Muscle of back (tissue), 11 donors: Measurements from ENCODE around the gene ZNF774. TPM values are rescaled to one million over a fixed set of nuclear protein-coding genes. Genes with fewer than 3 reads are reported as not detected.
"Not testable (repeated sequence)": the region's sequence is repeated elsewhere in the genome, so short reads cannot be mapped to it uniquely, and the experiment has no call there.

Source experiments
- DNase-seq, 3 donors: peaks; one replicate each; pipeline versions ENCODE4 v3.0.0 to v3.0.0-alpha.2; 2013
- polyA plus RNA-seq, 10 donors: library from polyadenylated mRNA; unstranded; fragments of 120-200 nt; gene quantifications; one replicate each; pipeline ENCODE4 v1.2.1, GENCODE V29; 2013; ENCODE audit not compliant: insufficient read length in 10 of 10

ZNF774 gene
- polyA plus RNA-seq, 10 donors, result 1.5 to 4.5 (median 2.1) TPM

- DNase-seq, result peak in 2 of 3 donors; percentile 71 to 89
Measured at GRCh38 chr15:90388462-90389380, 36.6 kb downstream of the ZNF774 start.

GRCh38 chr15:90389513-90389912 is 37.4 kb downstream of the ZNF774 start:
- no peak for DNase-seq

- DNase-seq, result no peak
Measured at GRCh38 chr15:90393040-90393439, 41.0 kb downstream of the ZNF774 start.

GRCh38 chr15:90394074-90394473 is 42.0 kb downstream of the ZNF774 start:
- DNase-seq, result no peak

- no peak for DNase-seq
Measured at GRCh38 chr15:90394748-90395442, 42.8 kb downstream of the ZNF774 start.

- DNase-seq, result no peak
Measured at GRCh38 chr15:90396321-90396720, 44.2 kb downstream of the ZNF774 start.

GRCh38 chr15:90400005-90400758 is 48.1 kb downstream of the ZNF774 start:
- DNase-seq, result no peak

- DNase-seq, result peak; percentile 85 to 90 (median 88)
Measured at GRCh38 chr15:90400759-90401314, 48.8 kb downstream of the ZNF774 start.

GRCh38 chr15:90401495-90401894 is 49.4 kb downstream of the ZNF774 start:
- no peak for DNase-seq

GRCh38 chr15:90402223-90402622 is 50.1 kb downstream of the ZNF774 start:
- peak; percentile 67 to 82 (median 80) for DNase-seq

GRCh38 chr15:90402767-90403166 is 50.7 kb downstream of the ZNF774 start:
- no peak for DNase-seq

GRCh38 chr15:90405055-90405607 is 53.0 kb downstream of the ZNF774 start:
- DNase-seq, result no peak

GRCh38 chr15:90407336-90407735 is 55.3 kb downstream of the ZNF774 start:
- no peak for DNase-seq

GRCh38 chr15:90407871-90408317 is 55.8 kb downstream of the ZNF774 start:
- no peak for DNase-seq

GRCh38 chr15:90408657-90409056 is 56.6 kb downstream of the ZNF774 start:
- no peak for DNase-seq

GRCh38 chr15:90409587-90409986 is 57.5 kb downstream of the ZNF774 start:
- not testable (repeated sequence) for DNase-seq

GRCh38 chr15:90410316-90410715 is 58.2 kb downstream of the ZNF774 start:
- DNase-seq, result not testable (repeated sequence)

- no peak for DNase-seq
Measured at GRCh38 chr15:90411176-90411575, 59.1 kb downstream of the ZNF774 start.
